Neuronal stem cell (in vitro differentiated cells): ENCODE results near the gene CT45A10. TPM values are rescaled to one million over a fixed set of nuclear protein-coding genes. Genes with fewer than 3 reads are reported as not detected.

Experiments used
- DNase-seq: peaks from one replicate; pipeline ENCODE4 v3.0.0-alpha.2; 2013; ENCODE audit warnings: low spot score
- H2AFZ ChIP-seq: one replicate; pipeline ENCODE4 v1.6.1; 2013; ENCODE audit warnings: mild to moderate bottlenecking, low read length, inconsistent platforms
- H2AK5ac ChIP-seq: 2 replicates; pipeline ENCODE4 v1.6.1; 2013; ENCODE audit warnings: low read depth, mild to moderate bottlenecking, inconsistent platforms, low read length, moderate library complexity, mixed read lengths
- H2BK120ac ChIP-seq: 2 replicates; pipeline ENCODE4 v1.6.1; 2013; ENCODE audit warnings: low read depth, mild to moderate bottlenecking, inconsistent platforms, low read length, moderate library complexity, mixed read lengths
- H2BK12ac ChIP-seq: one replicate; pipeline ENCODE4 v1.6.1; 2013; ENCODE audit warnings: low read length, inconsistent platforms
- H2BK15ac ChIP-seq: 2 replicates; pipeline ENCODE4 v1.6.1; 2013; ENCODE audit warnings: mild to moderate bottlenecking, low read length, inconsistent platforms, mixed read lengths
- H2BK5ac ChIP-seq: one replicate; pipeline ENCODE4 v1.6.1; 2013; ENCODE audit warnings: inconsistent platforms, mild to moderate bottlenecking, low read length, moderate library complexity
- H3K14ac ChIP-seq: one replicate; pipeline ENCODE4 v1.6.1; 2013; ENCODE audit warnings: low read length, inconsistent platforms
- H3K18ac ChIP-seq: 2 replicates; pipeline ENCODE4 v1.6.1; 2013; ENCODE audit warnings: low read length, inconsistent platforms
- H3K23ac ChIP-seq: 2 replicates; pipeline ENCODE4 v1.6.1; 2013; ENCODE audit warnings: low read depth, mild to moderate bottlenecking, mixed read lengths, low read length, inconsistent platforms; ENCODE audit not compliant: poor library complexity
- H3K27ac ChIP-seq: replicated peaks from 3 replicates; pipeline ENCODE4 v1.5.1; 2013; ENCODE audit warnings: low read length, inconsistent platforms
- H3K27me3 ChIP-seq, 3 experiments: 2 replicates each; pipeline ENCODE4 v1.6.1; 2013; ENCODE audit warnings: low read length in 3 of 3, mild to moderate bottlenecking in 2 of 3, inconsistent platforms in 1 of 3, low read depth in 1 of 3, mixed read lengths in 1 of 3, moderate library complexity in 1 of 3; ENCODE audit not compliant: control insufficient read depth in 3 of 3, insufficient read depth in 3 of 3
- H3K36me3 ChIP-seq, 2 donors: replicated peaks in 1 of 2; 2 replicates each; pipeline ENCODE4 v1.6.1; 2013; ENCODE audit warnings: low read length in 2 of 2; ENCODE audit not compliant: control insufficient read depth in 2 of 2, insufficient read depth in 2 of 2
- H3K4ac ChIP-seq: 2 replicates; pipeline ENCODE4 v1.6.1; 2013; ENCODE audit warnings: inconsistent platforms, mild to moderate bottlenecking, low read length, moderate library complexity
- H3K4me1 ChIP-seq, 2 donors: 1 replicate in 1 of 2; 2 replicates in 1 of 2; pipeline ENCODE4 v1.6.1; 2013; ENCODE audit warnings: low read length in 2 of 2, low read depth in 1 of 2; ENCODE audit not compliant: control insufficient read depth in 2 of 2, insufficient read depth in 1 of 2
- H3K4me2 ChIP-seq: one replicate; pipeline ENCODE4 v1.6.1; 2013; ENCODE audit warnings: mild to moderate bottlenecking, low read length, inconsistent platforms; ENCODE audit not compliant: insufficient read depth, poor library complexity, severe bottlenecking
- H3K4me3 ChIP-seq, 2 donors: 2 replicates each; pipeline ENCODE4 v1.5.1; 2013; ENCODE audit warnings: low read length in 2 of 2, mild to moderate bottlenecking in 2 of 2, inconsistent platforms in 1 of 2, moderate library complexity in 1 of 2
- H3K79me1 ChIP-seq: one replicate; pipeline ENCODE4 v1.6.1; 2013; ENCODE audit warnings: low read depth, mild to moderate bottlenecking, inconsistent platforms, low read length, moderate library complexity
- H3K9ac ChIP-seq: one replicate; pipeline ENCODE4 v1.6.1; 2013; ENCODE audit warnings: mild to moderate bottlenecking, low read depth, low read length, inconsistent platforms; ENCODE audit not compliant: poor library complexity
- H3K9me3 ChIP-seq, 2 donors: replicated peaks in 1 of 2; 2 replicates each; pipeline versions ENCODE3 to v1.6.1; 2013; ENCODE audit warnings: low read length in 2 of 2, mild to moderate bottlenecking in 2 of 2, inconsistent platforms in 1 of 2, low read depth in 1 of 2, mixed read lengths in 1 of 2, moderate library complexity in 1 of 2; ENCODE audit not compliant: control insufficient read depth in 2 of 2, insufficient read depth in 1 of 2
- H4K8ac ChIP-seq: one replicate; pipeline ENCODE4 v1.6.1; 2013; ENCODE audit warnings: low read depth, mild to moderate bottlenecking, inconsistent platforms, low read length, moderate library complexity
- H4K91ac ChIP-seq: one replicate; pipeline ENCODE4 v1.6.1; 2013; ENCODE audit warnings: low read length, low read depth, mild to moderate bottlenecking, inconsistent platforms; ENCODE audit not compliant: poor library complexity
- WGBS, 2 donors: extraction: QIAGEN DNeasy Blood & Tissue Kit; methylation state at CpG; one replicate each; pipeline ENCODE4 v1.1.7; 2013; ENCODE audit warnings: missing lambda C conversion rate in 2 of 2, mixed read lengths in 1 of 2; ENCODE audit not compliant: insufficient read length in 2 of 2, insufficient replicate concordance in 1 of 2; ENCODE audit errors: extremely low coverage in 2 of 2; 5-methylcytosine and 5-hydroxymethylcytosine counted together
- polyA plus RNA-seq, 2 experiments: library from polyadenylated mRNA; stranded (reverse); fragments of 200-250 nt; gene quantifications; one replicate each; pipeline ENCODE4 v1.2.3, GENCODE V29; 2013

CT45A10 gene, protein sequence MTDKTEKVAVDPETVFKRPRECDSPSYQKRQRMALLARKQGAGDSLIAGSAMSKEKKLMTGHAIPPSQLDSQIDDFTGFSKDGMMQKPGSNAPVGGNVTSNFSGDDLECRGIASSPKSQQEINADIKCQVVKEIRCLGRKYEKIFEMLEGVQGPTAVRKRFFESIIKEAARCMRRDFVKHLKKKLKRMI
- polyA plus RNA-seq (2013, experiment 1 of 2), result not detected
- polyA plus RNA-seq (2013, experiment 2 of 2), result not detected

DNA sequence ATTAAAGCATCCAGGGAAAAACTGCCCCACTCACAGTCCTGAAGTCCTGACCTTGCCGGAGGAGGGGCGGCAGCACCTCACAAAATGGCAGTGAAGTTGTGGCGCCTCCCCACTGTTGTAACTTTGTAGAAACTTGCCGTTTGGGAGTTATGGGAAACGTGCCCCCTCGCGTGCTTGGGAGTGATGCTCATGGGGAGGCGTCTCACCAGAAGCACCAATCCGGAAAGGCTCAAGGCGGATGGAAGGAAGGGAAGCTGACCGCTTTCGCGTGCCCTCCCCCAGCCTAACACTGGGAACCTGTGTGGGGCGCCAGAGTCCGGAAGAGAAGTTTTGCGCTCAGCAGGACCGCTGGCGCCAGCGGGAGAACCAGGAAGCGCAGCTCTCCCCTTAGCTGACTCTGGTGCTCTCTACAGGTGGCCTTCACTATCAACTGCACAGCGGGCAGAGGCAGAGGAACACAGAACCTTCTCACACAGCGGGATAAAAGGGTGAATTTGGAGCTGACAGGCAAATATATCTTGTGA lies at the start of gene CT45A10, which contains the start of gene SAGE1:
Gene CT45A10, minus strand, starts transcription at position 151 of the 524 bp plus-strand sequence. CDS start 8,100 bp downstream, outside the sequence.
Gene SAGE1, plus strand, starts transcription at position 423 of the 524 bp plus-strand sequence. CDS start 2,527 bp downstream, outside the sequence.
- Histone ChIP-seq H3K4me1 (no peaks in the 10 kb centered on the region), H3K27ac (no peak within 1 kb of the TSS), H2BK12ac (no peak within 1 kb of the TSS), H3K79me1 (no peaks in the 10 kb centered on the region), H3K23ac (no peak within 1 kb of the TSS), H4K8ac (no peak within 1 kb of the TSS), H2AK5ac (no peak within 1 kb of the TSS), H2BK120ac (no peak within 1 kb of the TSS), H2AFZ (no peak within 1 kb of the TSS), H2BK5ac (no peak within 1 kb of the TSS), H3K4me3 (no peak within 1 kb of the TSS), H3K4me2 (no peak within 1 kb of the TSS), H3K18ac (no peak within 1 kb of the TSS), H4K91ac (no peak within 1 kb of the TSS), H3K27me3 (no peaks in the 10 kb centered on the region), H3K9ac (no peak within 1 kb of the TSS), H2BK15ac (no peak within 1 kb of the TSS), H3K14ac (no peak within 1 kb of the TSS), H3K4ac (no peak within 1 kb of the TSS), H3K36me3 (no peaks in the 10 kb centered on the region), H3K9me3 (no peaks in the 10 kb centered on the region)
- DNase-seq, result no peak
- no CpG with 5 or more reads among the region's 22 CpGs for WGBS, 2 donors

DNA sequence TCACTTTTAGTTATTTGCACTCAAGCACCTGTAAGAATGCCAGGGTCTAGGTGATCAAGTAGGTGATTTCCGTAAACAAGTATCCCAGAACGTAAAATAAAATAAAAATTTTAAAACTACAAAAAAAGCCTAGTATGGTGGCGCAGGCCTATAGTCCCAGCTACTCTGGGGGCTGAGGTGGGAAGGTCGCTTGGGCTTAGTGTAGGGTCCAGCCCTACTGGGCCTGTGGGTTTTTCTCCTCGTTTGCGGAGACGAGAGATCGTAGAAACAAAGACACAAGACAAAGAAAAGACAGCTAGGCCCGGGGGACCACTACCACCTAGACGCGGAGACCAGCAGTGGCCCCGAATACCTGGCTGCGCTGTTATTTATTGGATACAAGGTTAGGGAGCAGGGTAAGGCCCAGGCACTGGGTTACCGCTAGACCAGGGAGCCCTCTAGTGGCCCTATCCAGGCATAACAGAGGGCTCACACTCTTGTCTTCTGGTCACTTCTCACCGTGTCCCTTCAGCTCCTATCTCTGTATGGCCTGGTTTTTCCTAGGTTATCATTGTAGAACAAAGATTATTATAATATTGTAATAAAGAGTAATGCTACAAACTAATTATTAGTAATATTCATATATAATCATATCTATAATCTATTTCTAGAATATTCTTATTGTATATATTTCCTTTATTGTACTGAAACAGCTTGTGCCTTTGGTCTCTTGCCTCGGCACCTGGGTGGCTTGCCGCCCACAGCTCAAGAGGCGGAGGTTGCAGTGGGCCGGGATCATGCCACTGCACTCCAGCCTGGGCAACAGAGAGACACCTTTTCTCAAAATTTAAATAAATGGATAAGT lies 38.6 kb upstream of the CT45A10 start:
- H2BK5ac ChIP-seq, result no peak overlapping the region
- H3K14ac ChIP-seq, result no peak overlapping the region
- no peak overlapping the region for H3K4ac ChIP-seq
- H3K23ac ChIP-seq, result no peak overlapping the region
- H4K8ac ChIP-seq, result no peak overlapping the region
- DNase-seq, result peak; percentile 6
- no peaks in the 10 kb centered on the region for H3K36me3 ChIP-seq
- H3K9me3 ChIP-seq, result no peaks in the 10 kb centered on the region
- H3K4me1 ChIP-seq, result no peaks in the 10 kb centered on the region
- no peak overlapping the region for H2AK5ac ChIP-seq
- H2BK120ac ChIP-seq, result no peak overlapping the region
- no peaks in the 10 kb centered on the region for H3K79me1 ChIP-seq
- no peak overlapping the region for H2BK12ac ChIP-seq
- H3K27me3 ChIP-seq, result peaks cover 0 to 11% (median 0%) of the 10 kb centered on the region in 3 experiments
- no peak overlapping the region for H3K18ac ChIP-seq
- no peak overlapping the region for H3K9ac ChIP-seq
- no peak overlapping the region for H3K4me2 ChIP-seq
- WGBS, 2 donors, result no CpG with 5 or more reads among the region's 19 CpGs
- H3K4me3 ChIP-seq, result no peak overlapping the region
- no peak overlapping the region for H4K91ac ChIP-seq
- no peak overlapping the region for H3K27ac ChIP-seq
- H2AFZ ChIP-seq, result peak overlapping the region; percentile 52
- no peak overlapping the region for H2BK15ac ChIP-seq

DNA sequence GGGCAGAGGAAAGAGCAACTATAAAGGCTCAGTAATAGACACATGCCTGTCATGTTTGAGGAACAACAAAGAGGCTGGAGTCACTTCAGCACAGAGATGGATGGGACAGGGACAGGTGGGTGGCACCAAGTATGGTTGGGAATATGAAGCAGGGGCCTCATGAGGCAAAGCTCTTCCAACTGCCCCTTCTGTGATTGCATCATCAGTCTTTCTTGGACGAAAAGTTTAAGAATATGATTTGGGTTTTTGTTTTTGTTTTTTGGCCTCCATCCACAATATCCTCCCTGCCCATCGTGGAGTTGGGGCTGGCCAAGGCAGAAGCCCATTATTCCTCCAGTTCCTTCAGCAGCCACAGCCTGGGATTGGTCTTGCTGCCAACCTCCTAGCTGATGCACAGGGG lies 34.7 kb upstream of the CT45A10 start:
- H3K4me3 ChIP-seq, result no peak overlapping the region
- H3K18ac ChIP-seq, result no peak overlapping the region
- H4K91ac ChIP-seq, result no peak overlapping the region
- no peaks in the 10 kb centered on the region for H3K79me1 ChIP-seq
- no peak overlapping the region for H2BK5ac ChIP-seq
- H3K4me1 ChIP-seq, result no peaks in the 10 kb centered on the region
- WGBS, 2 donors, result no CpG with 5 or more reads among the region's 2 CpGs
- no peak overlapping the region for H3K27ac ChIP-seq
- H3K23ac ChIP-seq, result no peak overlapping the region
- no peak overlapping the region for H2BK15ac ChIP-seq
- no peak overlapping the region for H3K9ac ChIP-seq
- peaks cover 0 to 13% (median 0%) of the 10 kb centered on the region in 3 experiments for H3K27me3 ChIP-seq
- no peak overlapping the region for H3K4me2 ChIP-seq
- no peak overlapping the region for H3K4ac ChIP-seq
- no peaks in the 10 kb centered on the region for H3K9me3 ChIP-seq
- no peak for DNase-seq
- H2AFZ ChIP-seq, result no peak overlapping the region
- H2AK5ac ChIP-seq, result no peak overlapping the region
- H2BK120ac ChIP-seq, result no peak overlapping the region
- no peak overlapping the region for H4K8ac ChIP-seq
- H2BK12ac ChIP-seq, result no peak overlapping the region
- no peak overlapping the region for H3K14ac ChIP-seq
- no peaks in the 10 kb centered on the region for H3K36me3 ChIP-seq

DNA sequence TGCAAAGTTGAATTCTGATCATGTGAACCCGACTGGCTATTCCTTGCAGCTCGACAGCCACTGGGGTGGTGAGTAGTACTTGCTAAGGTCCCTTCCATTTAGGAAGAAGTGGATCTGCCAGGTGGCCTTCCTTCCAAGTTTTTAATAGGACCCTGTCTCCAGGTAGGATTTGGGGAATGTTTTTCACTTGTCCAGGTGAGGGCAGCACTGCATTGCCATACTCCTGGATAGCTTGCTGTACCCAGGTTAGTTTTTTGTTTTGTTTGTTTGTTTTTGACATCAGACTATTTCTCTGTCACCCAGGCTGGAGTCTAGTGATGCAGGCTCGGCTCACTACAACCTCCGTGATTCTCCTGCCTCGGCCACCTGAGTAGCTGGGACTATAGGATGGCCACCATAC lies 30.1 kb upstream of the CT45A10 start:
- WGBS, 2 donors, result no CpG with 5 or more reads among the region's 5 CpGs
- Histone ChIP-seq H2BK12ac (no peak overlapping the region), H3K36me3 (no peaks in the 10 kb centered on the region), H3K4me3 (no peak overlapping the region), H4K8ac (no peak overlapping the region), H3K4ac (no peak overlapping the region), H2BK5ac (no peak overlapping the region), H3K9me3 (no peaks in the 10 kb centered on the region), H3K23ac (no peak overlapping the region), H2AK5ac (no peak overlapping the region), H2AFZ (no peak overlapping the region), H4K91ac (no peak overlapping the region), H2BK120ac (no peak overlapping the region), H3K4me2 (no peak overlapping the region), H3K27ac (no peak overlapping the region), H3K9ac (no peak overlapping the region), H3K27me3 (peaks cover 0 to 6% (median 0%) of the 10 kb centered on the region in 3 experiments), H3K79me1 (no peaks in the 10 kb centered on the region), H3K18ac (no peak overlapping the region), H3K14ac (no peak overlapping the region), H2BK15ac (no peak overlapping the region), H3K4me1 (no peaks in the 10 kb centered on the region)
- no peak for DNase-seq
